HepG2 (cell line): ENCODE results near the gene ZFYVE26. TPM values are rescaled to one million over a fixed set of nuclear protein-coding genes. Genes with fewer than 3 reads are reported as not detected.

Experiments used
- ARNT2 ChIP-seq: sonication (generic); formaldehyde crosslinking; IDR thresholded peaks from 2 replicates; pipeline ENCODE4 v1.8.0; 2022; ENCODE audit warnings: mild to moderate bottlenecking, low read depth, missing genetic modification reagents, moderate library complexity
- BRF2 ChIP-seq: sonication (generic); formaldehyde crosslinking; IDR thresholded peaks from 2 replicates; pipeline ENCODE4 v1.8.1; 2022; ENCODE audit warnings: mild to moderate bottlenecking, missing genetic modification reagents
- CREB1 ChIP-seq, 2 experiments: fragments of 450-650 bp in 1 of 2; IDR thresholded peaks; 2 replicates each; pipeline ENCODE4 v1.6.1; 2016 to 2017; ENCODE audit warnings: control low read depth in 1 of 2, mild to moderate bottlenecking in 1 of 2, missing compliant biosample characterization in 1 of 2, missing genetic modification characterization in 1 of 2
- GPN1 ChIP-seq: sonication (generic); formaldehyde crosslinking; IDR thresholded peaks from 2 replicates; pipeline ENCODE4 v1.5.1; 2020; ENCODE audit warnings: missing genetic modification reagents, borderline replicate concordance
- HOXA7 ChIP-seq: sonication (generic); formaldehyde crosslinking; IDR thresholded peaks from 2 replicates; pipeline ENCODE4 v1.8.1; 2022; ENCODE audit warnings: mild to moderate bottlenecking, missing genetic modification reagents, moderate library complexity
- KMT2A ChIP-seq: sonication (generic); formaldehyde crosslinking; IDR thresholded peaks from 2 replicates; pipeline ENCODE4 v1.4.0; 2020; ENCODE audit warnings: missing genetic modification reagents
- MTF1 ChIP-seq: sonication (generic); formaldehyde crosslinking; IDR thresholded peaks from 2 replicates; pipeline ENCODE4 v1.5.0; 2020; ENCODE audit warnings: missing genetic modification reagents
- MYC ChIP-seq: sonication (generic); formaldehyde crosslinking; IDR thresholded peaks from 2 replicates; pipeline ENCODE4 v1.9.0; 2021; ENCODE audit warnings: missing genetic modification reagents, borderline replicate concordance
- NAIF1 ChIP-seq: sonication (generic); formaldehyde crosslinking; IDR thresholded peaks from 2 replicates; pipeline ENCODE4 v1.5.0; 2020; ENCODE audit warnings: mild to moderate bottlenecking, missing genetic modification reagents, borderline replicate concordance
- NR0B2 ChIP-seq: sonication (generic); formaldehyde crosslinking; IDR thresholded peaks from 2 replicates; pipeline ENCODE4 v1.4.0; 2020; ENCODE audit warnings: mild to moderate bottlenecking, missing genetic modification reagents
- RFXANK ChIP-seq: IDR thresholded peaks from 2 replicates; pipeline ENCODE4 v1.6.1; 2016
- SOX6 ChIP-seq, 2 experiments: fragments of 450-650 bp in 1 of 2; sonication (generic) in 1 of 2; formaldehyde crosslinking in 1 of 2; IDR thresholded peaks; 2 replicates each; pipeline versions ENCODE4 v1.4.0 to v1.6.1; 2017 to 2020; ENCODE audit warnings: antibody characterized with exemption in 1 of 2, mild to moderate bottlenecking in 1 of 2, missing genetic modification reagents in 1 of 2
- STAT5B ChIP-seq: sonication (generic); formaldehyde crosslinking; IDR thresholded peaks from 2 replicates; pipeline ENCODE4 v1.4.0; 2020; ENCODE audit warnings: missing genetic modification reagents
- TCF7 ChIP-seq: sonication (generic); IDR thresholded peaks from 2 replicates; pipeline ENCODE4 v1.6.1; 2016; ENCODE audit warnings: antibody characterized with exemption, low read depth
- U2AF2 ChIP-seq: fragments of 200-400 bp; formaldehyde crosslinking; IDR thresholded peaks from 2 replicates; pipeline ENCODE4 v1.6.1; 2017; ENCODE audit warnings: low read depth, mild to moderate bottlenecking, low read length
- ZBTB20 ChIP-seq: sonication (generic); formaldehyde crosslinking; IDR thresholded peaks from 2 replicates; pipeline ENCODE4 v1.8.1; 2023; ENCODE audit warnings: missing genetic modification reagents, low read depth, mild to moderate bottlenecking, borderline replicate concordance
- ZEB1 ChIP-seq: IDR thresholded peaks from 2 replicates; pipeline ENCODE4 v1.6.1; 2012; ENCODE audit warnings: mild to moderate bottlenecking, low read depth, inconsistent platforms; ENCODE audit not compliant: insufficient replicate concordance
- ZMAT5 ChIP-seq: sonication (generic); formaldehyde crosslinking; IDR thresholded peaks from 2 replicates; pipeline ENCODE4 v1.5.0; 2020; ENCODE audit warnings: mild to moderate bottlenecking, low read depth, missing genetic modification reagents, borderline replicate concordance
- ZNF33A ChIP-seq: sonication (generic); formaldehyde crosslinking; IDR thresholded peaks from 2 replicates; pipeline ENCODE4 v1.5.1; 2020; ENCODE audit warnings: missing genetic modification reagents, mild to moderate bottlenecking, moderate library complexity, borderline replicate concordance
- ZNF44 ChIP-seq: sonication (generic); formaldehyde crosslinking; IDR thresholded peaks from 2 replicates; pipeline ENCODE4 v1.5.1; 2020; ENCODE audit warnings: mild to moderate bottlenecking, missing genetic modification reagents
- ZNF530 ChIP-seq: sonication (generic); formaldehyde crosslinking; IDR thresholded peaks from 2 replicates; pipeline ENCODE4 v1.5.0; 2020; ENCODE audit warnings: low read depth, mild to moderate bottlenecking, missing genetic modification reagents
- ZNF577 ChIP-seq: sonication (generic); formaldehyde crosslinking; IDR thresholded peaks from 2 replicates; pipeline ENCODE4 v1.4.0; 2020; ENCODE audit warnings: mild to moderate bottlenecking, low read depth, missing genetic modification reagents, borderline replicate concordance
- polyA plus RNA-seq, 8 experiments: library from polyadenylated mRNA; depleted of rRNA in 3 of 8; stranded (reverse) in 7 of 8; unstranded in 1 of 8; fragments of >200 nt; fragmentation: Illumina TruSeq in 4 of 8; extraction: Trizol in 4 of 8; gene quantifications; 2 replicates each; pipeline versions ENCODE4 v1.2.1 to v1.2.3, GENCODE V29; 2011 to 2016; ENCODE audit warnings: low read depth in 4 of 8, missing spikeins in 1 of 8, mixed read lengths in 1 of 8; ENCODE audit not compliant: insufficient read depth in 1 of 8
- total RNA-seq, 5 experiments: library from RNA; depleted of rRNA; stranded (reverse); fragments of >200 nt; fragmentation: Illumina TruSeq; extraction: Trizol; gene quantifications; 2 replicates each; pipeline ENCODE4 v1.2.3, GENCODE V29; 2016; ENCODE audit warnings: low read depth in 1 of 5
- TF ChIP-seq, protein P1 (sequence below): sonication (generic); formaldehyde crosslinking; IDR thresholded peaks from 2 replicates; pipeline ENCODE4 v1.5.0; 2020; ENCODE audit warnings: missing genetic modification reagents
- TF ChIP-seq, protein P2 (sequence below): sonication (generic); formaldehyde crosslinking; IDR thresholded peaks from 2 replicates; pipeline ENCODE4 v1.4.0; 2020; ENCODE audit warnings: missing genetic modification reagents, low read depth, mild to moderate bottlenecking, borderline replicate concordance
- TF ChIP-seq, protein P3 (sequence below): sonication (generic); formaldehyde crosslinking; IDR thresholded peaks from 2 replicates; pipeline ENCODE4 v1.5.0; 2020; ENCODE audit warnings: mild to moderate bottlenecking, missing genetic modification reagents

Gene ZFYVE26
- total and polyA plus RNA-seq, 2 of the 13 experiments (the other 11 are each of a cell fraction or from before 2014, with no cell fraction given): 13.6 to 16.4 TPM

GRCh38 chr14:67738740-67739504 lies 77.5 kb downstream of the ZFYVE26 start (continued):
- TF ChIP-seq, protein P1, sequence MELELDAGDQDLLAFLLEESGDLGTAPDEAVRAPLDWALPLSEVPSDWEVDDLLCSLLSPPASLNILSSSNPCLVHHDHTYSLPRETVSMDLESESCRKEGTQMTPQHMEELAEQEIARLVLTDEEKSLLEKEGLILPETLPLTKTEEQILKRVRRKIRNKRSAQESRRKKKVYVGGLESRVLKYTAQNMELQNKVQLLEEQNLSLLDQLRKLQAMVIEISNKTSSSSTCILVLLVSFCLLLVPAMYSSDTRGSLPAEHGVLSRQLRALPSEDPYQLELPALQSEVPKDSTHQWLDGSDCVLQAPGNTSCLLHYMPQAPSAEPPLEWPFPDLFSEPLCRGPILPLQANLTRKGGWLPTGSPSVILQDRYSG: no peak
- TF ChIP-seq ZNF577 (CRISPR knock-in tag) (no peak), ZBTB20 (CRISPR knock-in tag) (no peak), BRF2 (CRISPR knock-in tag) (no peak), HOXA7 (CRISPR knock-in tag) (no peak), NR0B2 (CRISPR knock-in tag) (no peak), TCF7 (no peak), SOX6 (IDR thresholded peaks at IDR 0.05) (no peak), SOX6 (CRISPR knock-in tag; IDR thresholded peaks at IDR 0.05) (peak; percentile 100), ZNF33A (CRISPR knock-in tag) (no peak), ARNT2 (CRISPR knock-in tag) (no peak), ZNF530 (no peak), MYC (CRISPR knock-in tag) (peak; percentile 56; the same call in 1 of the 2 replicates), KMT2A (no peak), CREB1 (IDR thresholded peaks at IDR 0.05) (peak; percentile 90), CREB1 (CRISPR knock-in tag; IDR thresholded peaks at IDR 0.05) (peak; percentile 71), GPN1 (CRISPR knock-in tag) (no peak), ZMAT5 (CRISPR knock-in tag) (no peak), ZEB1 (no peak), U2AF2 (no peak), ZNF44 (no peak), MTF1 (CRISPR knock-in tag) (no peak), STAT5B (CRISPR knock-in tag) (no peak), RFXANK (no peak), NAIF1 (CRISPR knock-in tag) (no peak)
- TF ChIP-seq, protein P2, sequence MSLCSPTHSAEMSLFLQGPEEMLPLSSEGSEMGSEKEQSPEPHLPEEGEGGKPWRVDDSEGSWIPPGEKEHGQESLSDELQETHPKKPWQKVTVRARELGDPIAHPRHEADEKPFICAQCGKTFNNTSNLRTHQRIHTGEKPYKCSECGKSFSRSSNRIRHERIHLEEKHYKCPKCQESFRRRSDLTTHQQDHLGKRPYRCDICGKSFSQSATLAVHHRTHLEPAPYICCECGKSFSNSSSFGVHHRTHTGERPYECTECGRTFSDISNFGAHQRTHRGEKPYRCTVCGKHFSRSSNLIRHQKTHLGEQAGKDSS (CRISPR knock-in tag): no peak
- TF ChIP-seq, protein P3, sequence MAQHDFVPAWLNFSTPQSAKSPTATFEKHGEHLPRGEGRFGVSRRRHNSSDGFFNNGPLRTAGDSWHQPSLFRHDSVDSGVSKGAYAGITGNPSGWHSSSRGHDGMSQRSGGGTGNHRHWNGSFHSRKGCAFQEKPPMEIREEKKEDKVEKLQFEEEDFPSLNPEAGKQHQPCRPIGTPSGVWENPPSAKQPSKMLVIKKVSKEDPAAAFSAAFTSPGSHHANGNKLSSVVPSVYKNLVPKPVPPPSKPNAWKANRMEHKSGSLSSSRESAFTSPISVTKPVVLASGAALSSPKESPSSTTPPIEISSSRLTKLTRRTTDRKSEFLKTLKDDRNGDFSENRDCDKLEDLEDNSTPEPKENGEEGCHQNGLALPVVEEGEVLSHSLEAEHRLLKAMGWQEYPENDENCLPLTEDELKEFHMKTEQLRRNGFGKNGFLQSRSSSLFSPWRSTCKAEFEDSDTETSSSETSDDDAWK (CRISPR knock-in tag): no peak
